GM12891 (cell line): ENCODE results near the gene HMBS.

Experiments
- PAX5 ChIP-seq: IDR thresholded peaks from 2 replicates; pipeline ENCODE4 v1.6.1; 2011; ENCODE audit warnings: low read length, moderate library complexity, mild to moderate bottlenecking; ENCODE audit not compliant: insufficient read depth, severe bottlenecking
- POLR2A ChIP-seq: IDR thresholded peaks from 2 replicates; pipeline ENCODE4 v1.6.1; 2011; ENCODE audit warnings: low read depth, low read length, control low read depth
- POLR2AphosphoS5 ChIP-seq: IDR thresholded peaks from 2 replicates; pipeline ENCODE4 v1.6.1; 2011; ENCODE audit warnings: low read depth, low read length, control low read depth
- TAF1 ChIP-seq: IDR thresholded peaks from 2 replicates; pipeline ENCODE4 v1.6.1; 2011; ENCODE audit warnings: low read depth, low read length, control low read depth

DNA sequence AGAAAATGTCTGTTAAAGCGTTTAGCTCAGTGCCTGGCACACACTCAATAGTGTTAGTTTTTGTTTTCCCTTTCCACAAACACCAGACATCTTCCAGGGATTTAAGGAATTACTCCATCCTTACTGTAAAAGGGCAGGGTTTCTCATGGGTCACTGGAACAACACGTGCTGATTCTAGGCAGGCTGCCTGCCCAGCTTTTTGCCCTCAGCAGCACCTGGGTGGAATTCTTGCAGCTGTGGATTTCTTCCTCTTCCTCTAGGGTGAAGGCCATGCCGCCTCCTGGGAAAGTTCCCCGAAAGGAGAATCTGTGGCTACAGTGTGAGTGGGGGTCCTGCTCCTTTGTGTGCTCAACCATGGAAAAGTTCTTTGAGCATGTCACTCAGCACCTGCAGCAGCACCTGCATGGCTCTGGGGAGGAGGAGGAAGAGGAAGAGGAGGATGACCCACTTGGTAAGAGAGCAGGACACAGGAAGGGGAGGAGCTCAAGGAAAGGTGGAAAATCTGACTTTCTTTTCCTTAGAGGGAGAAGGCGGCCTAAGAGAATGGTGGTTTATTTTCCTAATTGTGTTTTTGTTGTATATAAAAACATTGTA lies 42.1 kb downstream of the HMBS start:
- no peak for TF ChIP-seq POLR2A
- TF ChIP-seq PAX5, result no peak
- no peak for TF ChIP-seq TAF1
- TF ChIP-seq POLR2AphosphoS5, result no peak
